ENCODE results near the gene CLEC16A.

The CLEC16A gene

GRCh38 chr16:11161974-11162373 lies 217.6 kb downstream of the CLEC16A start:
- DNase-seq (ENCODE audit: low read depth): no peak

- DNase-seq (ENCODE audit: low read depth): no peak
Observed at GRCh38 chr16:11162586-11163268, 218.4 kb downstream of the CLEC16A start.

DNA sequence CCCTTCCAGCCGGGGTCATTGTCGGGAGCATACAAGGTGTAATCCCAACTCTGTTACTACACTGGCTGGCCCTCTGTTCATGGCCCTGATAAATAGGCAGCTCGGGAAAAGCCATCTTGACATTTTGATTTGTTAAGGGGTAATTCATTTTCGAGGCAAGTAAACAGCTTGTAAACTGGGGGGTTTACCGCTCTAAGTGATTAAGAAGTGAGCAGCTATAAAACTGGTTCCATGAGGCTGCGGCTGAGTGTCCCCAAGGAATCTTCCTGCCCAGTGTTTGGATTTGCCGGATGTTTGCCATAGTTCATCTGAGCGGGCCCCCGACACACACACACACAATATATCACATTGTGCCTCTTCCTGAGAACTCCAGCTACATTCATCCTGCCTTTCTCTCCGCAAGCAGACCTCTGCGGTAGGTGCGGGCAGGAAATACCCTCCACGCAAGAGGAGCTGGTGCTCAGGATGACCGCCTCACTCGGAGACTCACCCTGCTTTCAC lies 219.4 kb downstream of the CLEC16A start:
- DNase-seq (ENCODE audit: low read depth): no peak

DNA sequence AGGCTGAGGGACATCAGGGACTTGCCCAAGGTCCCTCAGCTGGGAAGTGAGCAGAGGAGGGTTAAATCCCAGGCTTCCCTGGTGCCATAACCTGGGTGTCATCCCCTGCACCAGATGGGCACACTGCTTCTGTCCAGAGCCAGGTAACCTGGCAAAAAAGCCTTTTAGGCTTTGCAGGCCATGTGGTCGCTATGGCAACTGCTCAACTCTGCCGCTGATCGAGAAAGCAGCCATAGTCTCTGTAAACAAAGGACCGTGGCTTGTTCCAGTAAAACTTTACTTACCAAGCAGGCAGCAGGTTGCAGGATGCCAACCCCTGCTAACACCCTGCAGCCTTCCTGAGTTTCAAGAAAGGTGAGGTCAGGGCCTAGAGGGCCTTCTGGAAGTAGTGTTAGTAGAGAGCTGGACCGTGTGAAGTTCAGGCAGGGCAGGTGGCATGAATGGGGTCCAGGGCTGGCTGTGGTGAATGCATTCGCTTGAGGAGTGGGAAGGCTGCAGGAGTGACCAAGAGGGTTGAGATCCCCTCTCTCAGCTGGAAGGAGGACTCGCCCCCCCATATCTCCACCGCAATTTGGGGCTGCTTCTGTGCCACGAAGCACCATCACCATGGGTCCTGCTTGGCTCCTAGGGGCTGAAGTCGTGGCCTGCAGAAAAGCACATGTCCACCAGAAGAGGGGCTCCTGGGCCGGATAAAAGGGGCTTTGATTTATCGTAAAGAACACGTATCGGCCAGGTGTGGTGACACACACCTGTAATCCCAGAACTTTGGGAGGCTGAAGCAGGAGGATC lies 220.3 kb downstream of the CLEC16A start:
- DNase-seq (ENCODE audit: low read depth): no peak

- no peak for DNase-seq (ENCODE audit: low read depth)
Observed at GRCh38 chr16:11165349-11165748, 221.0 kb downstream of the CLEC16A start.

GRCh38 chr16:11165894-11166665 lies 221.7 kb downstream of the CLEC16A start:
- no peak for DNase-seq (ENCODE audit: low read depth)

DNA sequence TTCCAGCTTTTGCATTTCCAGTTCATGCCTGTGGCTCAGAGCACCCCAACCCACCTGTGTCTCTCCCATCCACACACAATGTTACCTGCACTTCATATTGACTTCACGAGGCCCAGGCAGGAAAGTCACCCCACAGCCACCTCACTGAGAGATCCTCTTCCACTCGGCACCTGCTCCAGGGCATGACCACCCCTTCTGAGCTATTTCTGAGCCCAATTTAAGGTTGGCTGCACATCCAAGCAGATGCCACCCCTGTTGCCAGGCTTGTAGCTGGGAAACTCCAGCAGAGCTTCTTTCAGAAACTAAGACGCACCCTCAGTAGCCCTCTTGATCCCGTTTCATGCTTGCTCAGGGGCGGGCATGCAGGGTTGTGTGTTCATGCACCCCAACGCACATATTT lies 223.2 kb downstream of the CLEC16A start:
- DNase-seq (ENCODE audit: low read depth): no peak

GRCh38 chr16:11168386-11169051 lies 224.2 kb downstream of the CLEC16A start:
- DNase-seq (ENCODE audit: low read depth): no peak

GRCh38 chr16:11169641-11170040 lies 225.3 kb downstream of the CLEC16A start:
- no peak for DNase-seq (ENCODE audit: low read depth)

- no peak for DNase-seq (ENCODE audit: low read depth)
Observed at GRCh38 chr16:11170201-11170600, 225.8 kb downstream of the CLEC16A start.

- DNase-seq (ENCODE audit: low read depth): no peak
Observed at GRCh38 chr16:11170696-11171447, 226.5 kb downstream of the CLEC16A start.

- DNase-seq (ENCODE audit: low read depth): no peak
Observed at GRCh38 chr16:11171448-11171709, 227.0 kb downstream of the CLEC16A start.

- no peak for DNase-seq (ENCODE audit: low read depth)
Observed at GRCh38 chr16:11171757-11172299, 227.5 kb downstream of the CLEC16A start.

DNA sequence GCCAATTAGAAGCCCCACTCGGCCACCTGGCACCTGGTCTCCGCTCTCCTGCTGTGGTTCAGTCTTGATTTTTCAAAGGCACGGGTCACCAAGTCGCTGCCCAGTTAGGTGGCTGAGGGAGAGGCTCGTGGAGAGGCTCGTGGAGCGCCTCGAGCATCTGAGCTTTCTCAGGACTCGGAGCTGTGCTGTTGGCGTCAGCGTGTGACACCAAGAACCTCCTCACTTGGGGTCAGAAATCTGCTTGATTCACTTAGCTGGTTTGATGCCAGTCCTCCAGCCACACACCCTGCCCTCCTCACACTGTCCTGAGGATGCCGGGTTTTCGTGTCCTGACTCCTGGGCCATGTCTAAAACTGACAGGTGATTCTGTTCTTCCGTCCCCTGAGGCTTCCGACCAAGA lies 229.1 kb downstream of the CLEC16A start:
- no peak for DNase-seq (ENCODE audit: low read depth)

- DNase-seq (ENCODE audit: low read depth): no peak
Observed at GRCh38 chr16:11174141-11174540, 229.8 kb downstream of the CLEC16A start.

DNA sequence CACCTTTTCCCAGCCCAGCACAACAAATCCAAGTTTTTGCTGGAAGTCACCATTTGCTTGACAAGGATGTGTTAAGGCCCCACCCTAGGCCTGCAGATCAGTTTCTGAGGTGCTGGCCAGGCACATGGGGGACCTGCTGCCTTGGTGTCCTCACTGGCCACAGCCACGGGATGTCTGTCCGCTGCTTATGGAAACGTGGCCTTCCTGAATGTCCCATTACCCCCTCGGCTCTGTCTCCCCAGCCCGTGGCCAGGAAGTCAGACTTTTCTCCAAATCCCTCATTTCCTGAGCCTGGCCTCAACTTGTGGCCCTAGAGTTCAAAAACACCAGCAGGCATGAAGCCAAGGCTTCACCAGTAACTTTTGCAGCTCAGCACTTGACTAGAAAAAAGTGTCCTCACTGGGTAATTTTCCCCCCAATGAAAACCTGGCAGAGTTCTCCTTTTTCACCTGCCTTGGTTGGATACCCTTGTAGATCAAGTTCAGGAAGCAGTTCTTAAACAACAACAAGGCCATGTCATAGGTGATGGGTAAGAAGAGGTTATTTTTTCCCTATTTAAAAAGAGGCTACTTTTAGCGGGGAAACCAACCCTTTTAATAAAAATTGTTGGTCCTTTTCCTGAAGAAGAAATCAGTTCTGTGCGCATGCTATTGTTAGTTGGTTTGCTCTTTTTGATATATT lies 230.9 kb downstream of the CLEC16A start:
- no peak for DNase-seq (ENCODE audit: low read depth)

DNA sequence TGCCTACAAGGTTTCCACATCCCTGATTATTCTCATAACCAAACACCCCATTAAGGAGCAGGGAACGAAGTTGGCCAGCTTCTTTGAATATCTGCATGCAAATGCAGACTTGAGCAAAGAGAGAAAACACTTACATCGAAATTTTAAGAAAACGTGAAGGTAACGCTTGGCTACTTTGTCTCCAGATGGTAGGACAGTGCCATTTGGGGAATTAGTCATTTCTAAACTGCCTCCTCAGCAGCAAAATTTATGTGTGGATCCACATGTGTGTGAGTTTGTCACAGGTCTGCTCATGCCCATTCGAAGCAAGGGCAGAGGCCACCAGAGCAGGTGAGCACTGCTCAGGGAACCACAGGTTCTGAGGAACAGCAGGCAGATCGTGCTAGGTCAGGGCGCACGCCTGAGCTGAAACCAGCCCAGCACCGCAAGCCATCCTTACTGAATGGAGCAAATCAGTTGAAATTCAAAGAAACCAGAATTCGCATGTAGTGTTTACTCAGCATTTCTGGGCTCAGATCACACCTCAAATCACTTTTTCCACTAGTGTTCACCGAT lies 231.5 kb downstream of the CLEC16A start:
- no peak for DNase-seq (ENCODE audit: low read depth)

- DNase-seq (ENCODE audit: low read depth): no peak
Observed at GRCh38 chr16:11177578-11178160, 233.3 kb downstream of the CLEC16A start.

DNA sequence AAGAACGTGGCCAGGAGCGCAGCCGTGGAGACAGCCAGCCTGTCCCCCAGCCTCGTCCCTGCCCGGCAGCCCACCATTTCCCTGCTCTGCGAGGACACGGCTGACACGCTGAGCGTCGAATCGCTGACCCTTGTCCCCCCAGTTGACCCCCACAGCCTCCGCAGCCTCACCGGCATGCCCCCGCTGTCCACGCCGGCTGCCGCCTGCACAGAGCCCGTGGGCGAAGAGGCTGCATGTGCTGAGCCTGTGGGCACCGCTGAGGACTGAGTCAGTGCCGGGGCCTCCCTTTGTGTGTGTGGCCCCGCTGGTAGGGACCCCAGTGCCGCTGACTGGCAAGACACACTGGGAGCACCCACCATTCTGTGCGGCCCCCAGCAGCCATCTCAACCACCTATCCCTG lies 234.1 kb downstream of the CLEC16A start:
- no peak for DNase-seq (ENCODE audit: low read depth)

- no peak for DNase-seq (ENCODE audit: low read depth)
Observed at GRCh38 chr16:11179574-11179973, 235.2 kb downstream of the CLEC16A start.
